OCI-LY3 (cell line): ENCODE measurements around the gene GSX2.

Experiments
- CTCF ChIP-seq: fragments of 200-600, 300-600 bp; sonication (generic); IDR thresholded peaks from 2 replicates; pipeline ENCODE4 v1.5.1; 2014; ENCODE audit warnings: antibody characterized with exemption, low read length, low read depth
- EZH2phosphoT487 ChIP-seq: fragments of 200-600 bp; shearing (Covaris generic); IDR thresholded peaks from 2 replicates; pipeline ENCODE4 v1.6.1; 2018; ENCODE audit warnings: antibody characterized with exemption, mixed run types, low read depth

GRCh38 chr4:54085284-54085683, 14.7 kb upstream of the GSX2 start:
- no peak for TF ChIP-seq CTCF
- no peak for TF ChIP-seq EZH2phosphoT487
